Upper lobe of left lung (tissue), 6 donors: ENCODE measurements around the gene ALDH16A1. TPM values are rescaled to one million over a fixed set of nuclear protein-coding genes. Genes with fewer than 3 reads are reported as not detected.
A peak's percentile ranks its signal among the peaks of the same experiment; 100 is the strongest.
"Not testable (repeated sequence)": the region's sequence is repeated elsewhere in the genome, so short reads cannot be mapped to it uniquely, and the experiment has no call there.

ENCODE experiments used
- ATAC-seq, 2 donors: fragments of 200-7000 bp; cut with Tn5 transposase; one replicate each; pipeline ENCODE4 v1.9.1; 2022; ENCODE audit warnings: mild to moderate bottlenecking in 2 of 2, moderate library complexity in 2 of 2; ENCODE audit not compliant: low FRiP score in 2 of 2
- DNase-seq, 2 donors: peaks; one replicate each; pipeline ENCODE4 v3.0.0-alpha.2; 2019 to 2020
- H3K27ac ChIP-seq, 4 donors: fragments of 200-600 bp; sonication (generic); one replicate each; pipeline ENCODE4 v1.5.1; 2016 to 2019
- H3K27me3 ChIP-seq, 4 donors: fragments of 200-600 bp; sonication (generic); one replicate each; pipeline ENCODE4 v1.5.1; 2017 to 2019
- H3K36me3 ChIP-seq, 4 donors: fragments of 200-600 bp; sonication (generic); one replicate each; pipeline ENCODE4 v1.5.1; 2016 to 2019
- H3K4me1 ChIP-seq, 4 donors: fragments of 200-600 bp; sonication (generic); one replicate each; pipeline ENCODE4 v1.5.1; 2018 to 2019
- H3K4me3 ChIP-seq, 4 donors: fragments of 200-600 bp; sonication (generic); one replicate each; pipeline ENCODE4 v1.5.1; 2017 to 2019; ENCODE audit warnings: mild to moderate bottlenecking in 2 of 4, moderate library complexity in 1 of 4
- H3K9me3 ChIP-seq, 4 donors: fragments of 200-600 bp; sonication (generic); one replicate each; pipeline ENCODE4 v1.5.1; 2018 to 2019
- CTCF ChIP-seq, 6 experiments: fragments of 450-650 bp in 4 of 6; fragments of 200-600 bp in 2 of 6; sonication (generic) in 2 of 6; IDR thresholded peaks; one replicate each; pipeline ENCODE4 v1.5.1; 2016 to 2019; ENCODE audit warnings: antibody characterized with exemption in 6 of 6
- EP300 ChIP-seq, 4 donors: sonication (generic); formaldehyde crosslinking; IDR thresholded peaks; one replicate each; pipeline ENCODE4 v1.5.1; 2017; ENCODE audit warnings: antibody characterized with exemption in 4 of 4, control low read depth in 2 of 4
- POLR2A ChIP-seq, 4 donors: fragments of 450-650 bp; IDR thresholded peaks; one replicate each; pipeline ENCODE4 v1.5.1; 2016 to 2017; ENCODE audit warnings: antibody characterized with exemption in 4 of 4, mild to moderate bottlenecking in 2 of 4
- POLR2AphosphoS5 ChIP-seq, 2 donors: sonication (generic); formaldehyde crosslinking; IDR thresholded peaks; one replicate each; pipeline ENCODE4 v1.5.1; 2017; ENCODE audit warnings: antibody characterized with exemption in 2 of 2
- WGBS, 2 donors: methylation state at CpG; one replicate each; pipeline ENCODE4 v1.1.5; 2017 to 2018; 5-methylcytosine and 5-hydroxymethylcytosine counted together
- total RNA-seq, 6 donors: library from RNA; depleted of rRNA in 4 of 6; stranded (reverse); fragments of >200 nt in 4 of 6; gene quantifications; one replicate each; pipeline versions ENCODE4 v1.1.0 to v1.2.1, GENCODE V29; 2016 to 2021
- donor health status: DM: no; HTN: no; CAD: no; lungs with moderate emphysema.
- donor health status: DM: no; HTN: yes; CAD: no; lungs with severe emphysema.

The ALDH16A1 gene
- total RNA-seq, 6 donors from 2014 or later = 26.3 to 111 (median 48.2) TPM

- Histone ChIP-seq H3K27ac (peak overlapping the region in 3 of 4 donors; percentile 87 to 92 (median 90)), H3K27me3 (no peaks in the 10 kb centered on the region), H3K4me1 (peaks cover 9 to 38% (median 22%) of the 10 kb centered on the region in 4 donors), H3K36me3 (peaks cover 0 to 7% (median 0%) of the 10 kb centered on the region in 4 donors), H3K9me3 (no peaks in the 10 kb centered on the region), H3K4me3 (no peak overlapping the region)
- no peak for ATAC-seq
- TF ChIP-seq POLR2AphosphoS5 (IDR thresholded peaks at IDR 0.05) (no peak), EP300 (IDR thresholded peaks at IDR 0.05) (no peak), POLR2A (IDR thresholded peaks at IDR 0.05) (no peak), CTCF (IDR thresholded peaks at IDR 0.05) (no peak)
- WGBS, 2 donors = 58 to 60% methylated on average over 9 of the region's 9 CpGs
- DNase-seq = no peak
These were observed 19.9 kb downstream of the ALDH16A1 start for GRCh38 chr19:49472936-49473335.

- Histone ChIP-seq H3K27ac (peak overlapping the region; percentile 73 to 92 (median 88)), H3K4me1 (peaks cover 9 to 35% (median 21%) of the 10 kb centered on the region in 4 donors), H3K4me3 (peak overlapping the region in 3 of 4 donors; percentile 47 to 85 (median 66))
- not testable (repeated sequence) for DNase-seq, ATAC-seq, H3K9me3 ChIP-seq, H3K36me3 ChIP-seq, H3K27me3 ChIP-seq
- 52 to 71% methylated on average over 4 to 9 of the region's 9 CpGs for WGBS, 2 donors
These were observed 20.5 kb downstream of the ALDH16A1 start for GRCh38 chr19:49473501-49473867.

GRCh38 chr19:49473868-49474541 is 21.0 kb downstream of the ALDH16A1 start, which contains the start of gene FLT3LG:
TSS of gene FLT3LG (plus strand) at chr19:49474215. CDS start at chr19:49474640, 425 bp downstream.
- 0 to 8% methylated on average over 6 to 17 of the region's 33 CpGs for WGBS, 2 donors
- Histone ChIP-seq H3K36me3 (peaks cover 0 to 7% (median 0%) of the 10 kb centered on the region in 4 donors), H3K27ac (peak within 1 kb of the TSS; percentile 73 to 92 (median 88)), H3K9me3 (no peaks in the 10 kb centered on the region), H3K27me3 (no peaks in the 10 kb centered on the region), H3K4me3 (peak within 1 kb of the TSS; percentile 47 to 85 (median 64)), H3K4me1 (peaks cover 9 to 34% (median 16%) of the 10 kb centered on the region in 4 donors)
- ATAC-seq (peak; percentile 87 to 91), DNase-seq (peak; percentile 82 to 97)
- TF ChIP-seq POLR2A (IDR thresholded peaks at IDR 0.05) = peak in 1 of 4 donors; percentile 18
- peak; percentile 42 to 69 for TF ChIP-seq POLR2AphosphoS5 (IDR thresholded peaks at IDR 0.05)
- peak; percentile 98 to 99 (median 98) for TF ChIP-seq CTCF (IDR thresholded peaks at IDR 0.05)
- TF ChIP-seq EP300 (IDR thresholded peaks at IDR 0.05) = no peak

DNA sequence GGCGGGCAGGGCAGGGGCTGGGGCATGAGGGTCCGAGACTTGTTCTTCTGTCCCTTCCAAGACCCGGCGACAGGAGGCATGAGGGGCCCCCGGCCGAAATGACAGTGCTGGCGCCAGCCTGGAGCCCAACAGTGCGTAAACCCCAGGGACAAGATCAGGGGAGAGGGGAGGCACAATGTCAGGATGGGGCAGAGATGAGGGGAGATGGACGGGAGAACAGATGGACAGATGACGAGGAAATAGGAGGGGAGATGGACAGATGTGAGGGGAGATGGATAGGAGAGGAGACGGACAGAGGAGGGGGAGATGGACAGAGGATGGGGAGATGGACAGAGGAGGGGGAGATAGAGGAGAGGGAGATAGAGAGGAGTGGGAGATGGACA is 21.5 kb downstream of the ALDH16A1 start:
- peaks cover 0 to 7% (median 0%) of the 10 kb centered on the region in 4 donors for H3K36me3 ChIP-seq
- no peak for TF ChIP-seq POLR2A (IDR thresholded peaks at IDR 0.05)
- no peak for TF ChIP-seq EP300 (IDR thresholded peaks at IDR 0.05)
- no peak for TF ChIP-seq CTCF (IDR thresholded peaks at IDR 0.05)
- no peak for TF ChIP-seq POLR2AphosphoS5 (IDR thresholded peaks at IDR 0.05)
- H3K4me1 ChIP-seq = peaks cover 9 to 28% (median 14%) of the 10 kb centered on the region in 4 donors
- ATAC-seq (no peak), DNase-seq (no peak)
- peak overlapping the region; percentile 73 to 92 (median 88) for H3K27ac ChIP-seq
- no peaks in the 10 kb centered on the region for H3K27me3 ChIP-seq
- peak overlapping the region; percentile 47 to 85 (median 64) for H3K4me3 ChIP-seq
- no peaks in the 10 kb centered on the region for H3K9me3 ChIP-seq
- WGBS, 2 donors = 4% methylated on average over 10 to 11 of the region's 11 CpGs

GRCh38 chr19:49475191-49475917 is 22.3 kb downstream of the ALDH16A1 start:
- H3K27me3 ChIP-seq = no peaks in the 10 kb centered on the region
- WGBS, 2 donors = 70 to 81% methylated on average over 15 of the region's 15 CpGs
- peak overlapping the region; percentile 73 to 92 (median 88) for H3K27ac ChIP-seq
- peaks cover 9 to 25% (median 14%) of the 10 kb centered on the region in 4 donors for H3K4me1 ChIP-seq
- no peaks in the 10 kb centered on the region for H3K9me3 ChIP-seq
- TF ChIP-seq POLR2AphosphoS5 (IDR thresholded peaks at IDR 0.05) (no peak), CTCF (IDR thresholded peaks at IDR 0.05) (no peak), EP300 (IDR thresholded peaks at IDR 0.05) (no peak), POLR2A (IDR thresholded peaks at IDR 0.05) (no peak)
- peaks cover 0 to 11% (median 1%) of the 10 kb centered on the region in 4 donors for H3K36me3 ChIP-seq
- peak overlapping the region in 1 of 4 donors; percentile 66 for H3K4me3 ChIP-seq
- ATAC-seq = no peak
- DNase-seq = no peak
